Uterus (tissue), 4 donors: Measurements from ENCODE around the gene KCNH8. TPM values are rescaled to one million over a fixed set of nuclear protein-coding genes. Genes with fewer than 3 reads are reported as not detected.
"Not testable (repeated sequence)": the region's sequence is repeated elsewhere in the genome, so short reads cannot be mapped to it uniquely, and the experiment has no call there.

Source experiments
- DNase-seq, 2 donors: peaks; one replicate each; pipeline ENCODE4 v3.0.0-alpha.2; 2019 to 2020
- H3K27ac ChIP-seq, 2 donors: fragments of 200-600 bp; sonication (generic); 1 replicate in 1 of 2; 2 replicates in 1 of 2; pipeline ENCODE4 v1.5.1; 2016 to 2018
- H3K27me3 ChIP-seq, 2 donors: fragments of 200-600 bp; sonication (generic); one replicate each; pipeline ENCODE4 v1.5.1; 2018 to 2019; ENCODE audit warnings: control low read depth in 1 of 2
- H3K36me3 ChIP-seq, 2 donors: fragments of 200-600 bp; sonication (generic); one replicate each; pipeline ENCODE4 v1.5.1; 2019; ENCODE audit warnings: control low read depth in 1 of 2
- H3K4me1 ChIP-seq, 2 donors: fragments of 200-600 bp; sonication (generic); one replicate each; pipeline ENCODE4 v1.5.1; 2018 to 2019; ENCODE audit warnings: control low read depth in 1 of 2
- H3K4me3 ChIP-seq, 2 donors: fragments of 200-600 bp; sonication (generic); 1 replicate in 1 of 2; 2 replicates in 1 of 2; pipeline ENCODE4 v1.5.1; 2018 to 2019; ENCODE audit warnings: mild to moderate bottlenecking in 1 of 2
- H3K9me3 ChIP-seq, 2 donors: fragments of 200-600 bp; sonication (generic); one replicate each; pipeline ENCODE4 v1.5.1; 2019; ENCODE audit warnings: control low read depth in 1 of 2
- CTCF ChIP-seq, 4 experiments: fragments of 200-600 bp in 2 of 4; fragments of 450-650 bp in 2 of 4; sonication (generic) in 2 of 4; IDR thresholded peaks; one replicate each; pipeline ENCODE4 v1.5.1; 2016 to 2019; ENCODE audit warnings: antibody characterized with exemption in 4 of 4, mild to moderate bottlenecking in 2 of 4, moderate library complexity in 1 of 4
- POLR2A ChIP-seq, 2 donors: fragments of 450-650 bp; IDR thresholded peaks; one replicate each; pipeline ENCODE4 v1.6.1; 2016; ENCODE audit warnings: antibody characterized with exemption in 2 of 2, mild to moderate bottlenecking in 1 of 2, moderate library complexity in 1 of 2
- intact Hi-C: fragments of 100-400 bp; cut with DNase I; formaldehyde crosslinking; loops from one replicate; pipeline ENCODE4 v1.15.1; 2023; ENCODE audit warnings: low total_unique reads
- total RNA-seq, 4 donors: library from RNA; depleted of rRNA in 3 of 4; stranded (reverse); fragments of >200 nt in 3 of 4; gene quantifications; one replicate each; pipeline versions ENCODE4 v1.1.0 to v1.2.4, GENCODE V29; 2014 to 2023
- donor health status: DM: yes; HTN: yes; CAD: no.

Gene KCNH8
- total RNA-seq, 4 donors from 2014 or later = 0.26 to 1.5 (median 0.49) TPM; not detected in 1

GRCh38 chr3:19229086-19229485 is 80.8 kb downstream of the KCNH8 start:
- TF ChIP-seq CTCF (IDR thresholded peaks at IDR 0.05) = no peak
- no peak for TF ChIP-seq POLR2A (IDR thresholded peaks at IDR 0.05)
- intact Hi-C loops = no loop called here
- DNase-seq = no peak

GRCh38 chr3:19229881-19230280 is 81.6 kb downstream of the KCNH8 start:
- H3K27me3 ChIP-seq, H3K9me3 ChIP-seq, DNase-seq, H3K4me1 ChIP-seq, H3K36me3 ChIP-seq, intact Hi-C loops, H3K27ac ChIP-seq, H3K4me3 ChIP-seq: not testable (repeated sequence)

More at GRCh38 chr3:19229086-19229485, 80.8 kb downstream of the KCNH8 start:
- no peaks in the 10 kb centered on the region for H3K4me1 ChIP-seq
- no peak overlapping the region for H3K4me3 ChIP-seq
- no peaks in the 10 kb centered on the region for H3K27me3 ChIP-seq
- H3K36me3 ChIP-seq = no peaks in the 10 kb centered on the region
- no peak overlapping the region for H3K27ac ChIP-seq
- no peaks in the 10 kb centered on the region for H3K9me3 ChIP-seq

- no peaks in the 10 kb centered on the region for H3K9me3 ChIP-seq
- H3K36me3 ChIP-seq = no peaks in the 10 kb centered on the region
- no peak overlapping the region for H3K4me3 ChIP-seq
- intact Hi-C loops = no loop called here
- TF ChIP-seq CTCF (IDR thresholded peaks at IDR 0.05) (no peak), POLR2A (IDR thresholded peaks at IDR 0.05) (no peak)
- H3K27me3 ChIP-seq = no peaks in the 10 kb centered on the region
- no peak for DNase-seq
- H3K4me1 ChIP-seq = no peaks in the 10 kb centered on the region
- no peak overlapping the region for H3K27ac ChIP-seq
Measured at GRCh38 chr3:19231792-19232461, 83.6 kb downstream of the KCNH8 start.

- intact Hi-C loops = no loop called here
Measured at GRCh38 chr3:19232566-19232965, 84.3 kb downstream of the KCNH8 start.

GRCh38 chr3:19233882-19234784 is 85.8 kb downstream of the KCNH8 start:
- H3K4me1 ChIP-seq, DNase-seq, H3K4me3 ChIP-seq, H3K9me3 ChIP-seq, H3K36me3 ChIP-seq, H3K27ac ChIP-seq, intact Hi-C loops, H3K27me3 ChIP-seq: not testable (repeated sequence)

More at GRCh38 chr3:19232566-19232965, 84.3 kb downstream of the KCNH8 start:
- no peak for TF ChIP-seq POLR2A (IDR thresholded peaks at IDR 0.05)
- TF ChIP-seq CTCF (IDR thresholded peaks at IDR 0.05) = no peak
- Histone ChIP-seq H3K27me3 (no peaks in the 10 kb centered on the region), H3K36me3 (no peaks in the 10 kb centered on the region), H3K4me3 (no peak overlapping the region), H3K9me3 (no peaks in the 10 kb centered on the region), H3K27ac (no peak overlapping the region), H3K4me1 (no peaks in the 10 kb centered on the region)
- no peak for DNase-seq

GRCh38 chr3:19248143-19248542 is 99.8 kb downstream of the KCNH8 start:
- intact Hi-C loops = no loop called here
- H3K4me1 ChIP-seq = no peaks in the 10 kb centered on the region

More at GRCh38 chr3:19248143-19248542, 99.8 kb downstream of the KCNH8 start:
- H3K4me3 ChIP-seq = no peak overlapping the region
- H3K9me3 ChIP-seq = no peaks in the 10 kb centered on the region
- H3K27ac ChIP-seq = no peak overlapping the region
- no peaks in the 10 kb centered on the region for H3K36me3 ChIP-seq
- TF ChIP-seq POLR2A (IDR thresholded peaks at IDR 0.05) = no peak
- TF ChIP-seq CTCF (IDR thresholded peaks at IDR 0.05) = no peak
- no peak for DNase-seq
- H3K27me3 ChIP-seq = no peaks in the 10 kb centered on the region
